PC-3 (cell line): Measurements from ENCODE around the gene RGS13.

Source experiments
- CTCF ChIP-seq: fragments of 300-600 bp; sonication (generic); conservative IDR thresholded peaks from 2 replicates; pipeline ENCODE4 v1.5.1; 2017; ENCODE audit warnings: antibody characterized with exemption, low read depth, mild to moderate bottlenecking, low read length
- EZH2phosphoT487 ChIP-seq: fragments of 300-600 bp; sonication (generic); IDR thresholded peaks from 2 replicates; pipeline ENCODE4 v1.6.1; 2018; ENCODE audit warnings: mild to moderate bottlenecking, antibody characterized with exemption, low read length, borderline replicate concordance

- TF ChIP-seq CTCF: no peak
- no peak for TF ChIP-seq EZH2phosphoT487
Observed at GRCh38 chr1:192689459-192689858, 53.5 kb downstream of the RGS13 start.
